GM21576 (cell line): Measurements from ENCODE around the gene GALNT9.
A peak's percentile ranks its signal among the peaks of the same experiment; 100 is the strongest.

Experiments
- ATAC-seq: cut with Tn5 transposase; IDR thresholded peaks from one replicate; pipeline ENCODE4 v1.9.1; 2021; ENCODE audit warnings: mild to moderate bottlenecking, moderate library complexity; ENCODE audit not compliant: unreplicated experiment

The GALNT9 gene

GRCh38 chr12:132162508-132163031 is 166.8 kb downstream of the GALNT9 start:
- ATAC-seq, result no peak

GRCh38 chr12:132161796-132162507 is 167.4 kb downstream of the GALNT9 start:
- ATAC-seq, result no peak

- ATAC-seq, result no peak
Observed at GRCh38 chr12:132161036-132161781, 168.2 kb downstream of the GALNT9 start.

GRCh38 chr12:132160601-132161035 is 168.8 kb downstream of the GALNT9 start:
- ATAC-seq, result no peak

GRCh38 chr12:132160016-132160415 is 169.4 kb downstream of the GALNT9 start:
- ATAC-seq, result no peak

GRCh38 chr12:132159555-132160003 is 169.8 kb downstream of the GALNT9 start:
- ATAC-seq, result no peak

- no peak for ATAC-seq
Observed at GRCh38 chr12:132158677-132159554, 170.5 kb downstream of the GALNT9 start.

GRCh38 chr12:132157733-132158409 is 171.5 kb downstream of the GALNT9 start:
- no peak for ATAC-seq

- ATAC-seq, result no peak
Observed at GRCh38 chr12:132156573-132157325, 172.6 kb downstream of the GALNT9 start.

- ATAC-seq, result no peak
Observed at GRCh38 chr12:132155771-132156572, 173.4 kb downstream of the GALNT9 start.

GRCh38 chr12:132154941-132155770 is 174.2 kb downstream of the GALNT9 start:
- no peak for ATAC-seq

- ATAC-seq, result no peak
Observed at GRCh38 chr12:132154341-132154761, 175.0 kb downstream of the GALNT9 start.

- ATAC-seq, result peak; percentile 75
Observed at GRCh38 chr12:132153501-132154340, 175.7 kb downstream of the GALNT9 start.

- ATAC-seq, result no peak
Observed at GRCh38 chr12:132152953-132153352, 176.4 kb downstream of the GALNT9 start.

GRCh38 chr12:132152411-132152821 is 177.0 kb downstream of the GALNT9 start:
- no peak for ATAC-seq

- no peak for ATAC-seq
Observed at GRCh38 chr12:132151766-132152410, 177.5 kb downstream of the GALNT9 start.
